ENCODE data around the gene MAPKAP1.

The MAPKAP1 gene

GRCh38 chr9:125544484-125544883 is 162.5 kb downstream of the MAPKAP1 start:
- no peak for TF ChIP-seq TEAD4 (IDR thresholded peaks at IDR 0.05)
- TF ChIP-seq FOXM1 (IDR thresholded peaks at IDR 0.05; ENCODE audit: borderline replicate concordance, low read depth), result no peak

- 0 out of 2 replicates have a peak, but pooled peaks have one; percentile 47 for TF ChIP-seq TCF12 (IDR thresholded peaks at IDR 0.05; ENCODE audit: low read depth)
- TF ChIP-seq MAX (IDR thresholded peaks at IDR 0.05), result no peak
- peak; percentile 83 for TF ChIP-seq NFIC (IDR thresholded peaks at IDR 0.05)
- TF ChIP-seq CREB1 (IDR thresholded peaks at IDR 0.05; ENCODE audit: low read depth), result no peak
Observed at GRCh38 chr9:125541840-125542243, 165.2 kb downstream of the MAPKAP1 start.

- TF ChIP-seq MAX (IDR thresholded peaks at IDR 0.05) (no peak), EP300 (IDR thresholded peaks at IDR 0.05; ENCODE audit: borderline replicate concordance) (peak; percentile 43; the same call in 1 of the 2 replicates), FOXM1 (IDR thresholded peaks at IDR 0.05; ENCODE audit: borderline replicate concordance, low read depth) (no peak), NFIC (IDR thresholded peaks at IDR 0.05) (peak; percentile 55; the same call in 1 of the 2 replicates), EGR1 (IDR thresholded peaks at IDR 0.05) (no peak), TAF1 (IDR thresholded peaks at IDR 0.05; ENCODE audit: low read depth) (no peak)
Observed at GRCh38 chr9:125540497-125540896, 166.5 kb downstream of the MAPKAP1 start.

GRCh38 chr9:125538092-125538473 is 168.9 kb downstream of the MAPKAP1 start:
- TF ChIP-seq MAX (IDR thresholded peaks at IDR 0.05) (peak; percentile 80), YY1 (IDR thresholded peaks at IDR 0.05; ENCODE audit: low read depth) (peak; percentile 55), ZBTB7A (IDR thresholded peaks at IDR 0.05; ENCODE audit: low read depth) (no peak), NFIC (IDR thresholded peaks at IDR 0.05) (peak; percentile 98), CEBPB (IDR thresholded peaks at IDR 0.05) (peak; percentile 62; the same call in 1 of the 2 replicates), RAD21 (IDR thresholded peaks at IDR 0.05; ENCODE audit: low read depth) (0 out of 2 replicates have a peak, but pooled peaks have one; percentile 8), REST (IDR thresholded peaks at IDR 0.05; ENCODE audit: low read depth) (peak; percentile 7; the same call in 1 of the 2 replicates), TEAD4 (IDR thresholded peaks at IDR 0.05) (peak; percentile 73; the same call in 1 of the 2 replicates), EP300 (IDR thresholded peaks at IDR 0.05; ENCODE audit: borderline replicate concordance) (peak; percentile 85; the same call in 1 of the 2 replicates), FOXM1 (IDR thresholded peaks at IDR 0.05; ENCODE audit: borderline replicate concordance, low read depth) (peak; percentile 71; the same call in 1 of the 2 replicates), USF1 (IDR thresholded peaks at IDR 0.05) (no peak), TAF1 (IDR thresholded peaks at IDR 0.05; ENCODE audit: low read depth) (no peak), EGR1 (IDR thresholded peaks at IDR 0.05) (no peak), CREB1 (IDR thresholded peaks at IDR 0.05; ENCODE audit: low read depth) (no peak), TCF12 (IDR thresholded peaks at IDR 0.05; ENCODE audit: low read depth) (peak; percentile 87)

- no peak for TF ChIP-seq ZBTB7A (IDR thresholded peaks at IDR 0.05; ENCODE audit: low read depth)
- no peak for TF ChIP-seq YY1 (IDR thresholded peaks at IDR 0.05; ENCODE audit: low read depth)
- TF ChIP-seq EGR1 (IDR thresholded peaks at IDR 0.05), result no peak
- no peak for TF ChIP-seq REST (IDR thresholded peaks at IDR 0.05; ENCODE audit: low read depth)
- no peak for TF ChIP-seq MAX (IDR thresholded peaks at IDR 0.05)
- TF ChIP-seq TAF1 (IDR thresholded peaks at IDR 0.05; ENCODE audit: low read depth), result no peak
- no peak for TF ChIP-seq TEAD4 (IDR thresholded peaks at IDR 0.05)
- TF ChIP-seq TCF12 (IDR thresholded peaks at IDR 0.05; ENCODE audit: low read depth), result no peak
- TF ChIP-seq CEBPB (IDR thresholded peaks at IDR 0.05), result no peak
- TF ChIP-seq NFIC (IDR thresholded peaks at IDR 0.05), result no peak
- TF ChIP-seq CREB1 (IDR thresholded peaks at IDR 0.05; ENCODE audit: low read depth), result no peak
- TF ChIP-seq EP300 (IDR thresholded peaks at IDR 0.05; ENCODE audit: borderline replicate concordance), result no peak
- no peak for TF ChIP-seq FOXM1 (IDR thresholded peaks at IDR 0.05; ENCODE audit: borderline replicate concordance, low read depth)
- no peak for TF ChIP-seq RAD21 (IDR thresholded peaks at IDR 0.05; ENCODE audit: low read depth)
- no peak for TF ChIP-seq USF1 (IDR thresholded peaks at IDR 0.05)
Observed at GRCh38 chr9:125537442-125538091, 169.4 kb downstream of the MAPKAP1 start.
